ENCODE results near the gene TMEM69. TPM values are rescaled to one million over a fixed set of nuclear protein-coding genes. Genes with fewer than 3 reads are reported as not detected.
"Not testable (repeated sequence)": the region's sequence is repeated elsewhere in the genome, so short reads cannot be mapped to it uniquely, and the experiment has no call there.

The TMEM69 gene
- total RNA-seq, 2 experiments from 2014 or later = 30.9 to 35.7 TPM

DNA sequence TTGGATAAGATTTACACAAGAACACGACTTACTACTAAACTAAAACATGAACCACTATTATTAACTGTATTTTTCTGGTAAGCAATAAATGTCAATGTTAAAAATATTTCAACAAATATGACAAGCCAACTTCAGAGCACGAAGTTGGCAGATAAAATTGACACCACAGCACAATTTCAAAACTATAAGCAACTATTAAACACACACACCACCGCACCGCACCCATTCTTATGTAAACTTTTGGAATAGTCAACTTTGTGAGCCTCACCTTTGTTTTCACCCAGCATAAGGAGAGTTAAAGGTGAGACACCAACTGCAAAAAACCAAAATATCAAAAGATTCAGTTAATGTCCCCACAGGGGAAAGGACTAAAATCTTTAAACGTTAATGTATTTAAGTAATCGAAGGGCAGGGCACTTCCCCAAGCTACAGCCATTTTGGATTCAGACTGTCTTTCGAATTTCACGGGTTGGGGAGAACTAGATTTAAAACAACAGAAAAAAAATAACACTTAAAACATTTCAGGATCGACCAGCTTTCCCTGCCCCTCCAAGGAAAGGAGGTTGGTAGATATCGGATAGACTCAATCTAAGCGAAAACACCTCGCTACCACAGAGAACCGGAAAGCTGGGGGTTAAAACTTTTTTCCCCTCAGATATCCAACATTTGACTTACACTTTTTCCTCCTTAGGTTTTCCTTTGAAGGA, 2.5 kb upstream of the TMEM69 start:
- Mint-ChIP-seq H3K36me3 (ENCODE audit: low read depth) (peaks cover 28% of the 10 kb centered on the region), H3K4me3 (peak overlapping the region; percentile 91), H3K27me3 (no peaks in the 10 kb centered on the region), H3K4me1 (ENCODE audit: low read depth) (peaks cover 40% of the 10 kb centered on the region), H3K9me3 (no peaks in the 10 kb centered on the region), H3K27ac (peak overlapping the region; percentile 95)
- CTCF ChIA-PET = interaction anchor here (0.8 to 1.1 kb wide), 2 partner anchors 8 to 561 kb away, joined by 3 read pairs; no protein-coding TSS in a partner anchor
- TF ChIP-seq CTCF (IDR thresholded peaks at IDR 0.05) = no peak
- POLR2A ChIA-PET = interaction anchor here (0.7 to 1.9 kb wide), 16 partner anchors 8 to 563 kb away, joined by 3 to 14 read pairs (median 4); partner anchors contain the start of genes CCDC163, MMACHC, NASP and PRDX1
- no peak for DNase-seq
- no peak for ATAC-seq
- intact Hi-C loops (cut with micrococcal nuclease) = loop anchor here (5.0 kb wide), 1 partner anchor 103 kb away; the partner anchor contains the start of gene NASP

DNA sequence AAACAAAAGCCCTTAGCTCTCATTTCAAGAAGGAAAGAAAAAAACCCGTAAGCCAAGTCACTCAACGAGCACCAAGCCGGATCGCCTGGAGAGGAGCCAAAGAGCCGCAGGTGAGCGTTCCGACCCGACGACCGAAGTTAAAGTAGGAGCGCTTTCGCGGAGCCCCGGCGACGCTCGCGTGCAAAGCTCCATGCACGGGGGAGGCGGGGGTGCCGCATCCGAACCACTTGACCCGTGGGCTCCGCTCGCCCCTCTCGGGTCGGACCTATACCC, 2.0 kb upstream of the TMEM69 start:
- peak overlapping the region; percentile 91 for H3K4me3 Mint-ChIP-seq
- DNase-seq (peak; percentile 75), ATAC-seq (no peak)
- H3K27ac Mint-ChIP-seq = peak overlapping the region; percentile 95
- H3K27me3 Mint-ChIP-seq = no peaks in the 10 kb centered on the region
- no peak for TF ChIP-seq CTCF (IDR thresholded peaks at IDR 0.05)
- ChIA-PET POLR2A (interaction anchor here (0.7 to 1.9 kb wide), 16 partner anchors 9 to 563 kb away, joined by 3 to 14 read pairs (median 4); partner anchors contain the start of genes CCDC163, MMACHC, NASP and PRDX1), CTCF (interaction anchor here (0.8 to 1.1 kb wide), 2 partner anchors 9 to 561 kb away, joined by 3 read pairs; no protein-coding TSS in a partner anchor)
- peaks cover 28% of the 10 kb centered on the region for H3K36me3 Mint-ChIP-seq (ENCODE audit: low read depth)
- intact Hi-C loops (cut with micrococcal nuclease) = loop anchor here (5.0 kb wide), 1 partner anchor 104 kb away; the partner anchor contains the start of gene NASP
- peaks cover 39% of the 10 kb centered on the region for H3K4me1 Mint-ChIP-seq (ENCODE audit: low read depth)
- H3K9me3 Mint-ChIP-seq = no peaks in the 10 kb centered on the region

GRCh38 chr1:45686288-45687013, 1.5 kb upstream of the TMEM69 start, which contains the start of gene GPBP1L1:
Gene GPBP1L1, minus strand, starts transcription at chr1:45686533. Its CDS starts 27,446 bp downstream, at chr1:45659087.
- Mint-ChIP-seq H3K36me3 (ENCODE audit: low read depth) (peaks cover 32% of the 10 kb centered on the region), H3K27ac (peak within 1 kb of the TSS; percentile 95), H3K4me3 (peak within 1 kb of the TSS; percentile 91), H3K4me1 (ENCODE audit: low read depth) (peaks cover 37% of the 10 kb centered on the region), H3K27me3 (no peaks in the 10 kb centered on the region), H3K9me3 (no peaks in the 10 kb centered on the region)
- POLR2A ChIA-PET = interaction anchor here (0.7 to 1.9 kb wide), 16 partner anchors 9 to 562 kb away, joined by 3 to 14 read pairs (median 4); partner anchors contain the start of genes CCDC163, MMACHC, NASP and PRDX1
- intact Hi-C loops (cut with micrococcal nuclease) = loop anchor here (5.0 kb wide), 1 partner anchor 104 kb away; the partner anchor contains the start of gene NASP
- CTCF ChIA-PET = interaction anchor here (0.8 to 1.1 kb wide), 2 partner anchors 9 to 560 kb away, joined by 3 read pairs; no protein-coding TSS in a partner anchor
- ATAC-seq (peak; percentile 78), DNase-seq (peak; percentile 98)
- no peak for TF ChIP-seq CTCF (IDR thresholded peaks at IDR 0.05)

- ChIA-PET POLR2A (interaction anchor here (1.2 to 1.9 kb wide), 6 partner anchors 14 to 562 kb away, joined by 3 to 14 read pairs (median 8); partner anchors contain the start of genes NASP and PRDX1), CTCF (no interaction called here)
- ATAC-seq (peak; percentile 87), DNase-seq (peak; percentile 98)
- Mint-ChIP-seq H3K36me3 (ENCODE audit: low read depth) (peaks cover 34% of the 10 kb centered on the region), H3K4me1 (ENCODE audit: low read depth) (peaks cover 32% of the 10 kb centered on the region), H3K27ac (peak overlapping the region; percentile 95), H3K27me3 (no peaks in the 10 kb centered on the region), H3K9me3 (no peaks in the 10 kb centered on the region), H3K4me3 (peak overlapping the region; percentile 91)
- no peak for TF ChIP-seq CTCF (IDR thresholded peaks at IDR 0.05)
- intact Hi-C loops (cut with micrococcal nuclease) = loop anchor here (5.0 kb wide), 1 partner anchor 105 kb away; the partner anchor contains the start of gene NASP
Measured at GRCh38 chr1:45687014-45687753, 797 bp upstream of the TMEM69 start.

DNA sequence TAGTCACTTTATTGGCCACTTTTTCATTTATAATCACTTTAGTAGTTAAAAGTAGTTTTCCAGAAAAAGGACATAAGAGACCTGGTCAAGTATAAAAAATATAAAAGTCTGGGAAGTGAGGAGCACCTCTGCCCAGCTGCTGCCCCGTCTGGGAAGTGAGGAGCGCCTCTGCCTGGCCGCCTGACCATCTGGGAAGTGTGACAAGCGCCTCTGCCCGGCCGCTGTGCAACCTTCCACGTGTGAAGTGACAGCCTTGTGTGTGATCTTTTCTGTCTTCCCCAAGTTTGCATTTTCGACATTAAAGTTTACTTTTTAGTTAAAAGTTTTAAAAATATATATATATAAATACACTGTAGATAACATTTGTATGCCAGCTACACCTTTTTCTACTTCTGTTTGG, 5.8 kb downstream of the TMEM69 start:
- H3K4me1 Mint-ChIP-seq (ENCODE audit: low read depth) = peaks cover 19% of the 10 kb centered on the region
- POLR2A ChIA-PET; H3K27me3 Mint-ChIP-seq; DNase-seq; intact Hi-C loops (cut with micrococcal nuclease); ATAC-seq; H3K9me3 Mint-ChIP-seq; CTCF ChIA-PET; H3K4me3 Mint-ChIP-seq: not testable (repeated sequence)
- peaks cover 34% of the 10 kb centered on the region for H3K36me3 Mint-ChIP-seq (ENCODE audit: low read depth)
- H3K27ac Mint-ChIP-seq = peak overlapping the region; percentile 58
